Skeletal muscle satellite cell (primary cell): ENCODE measurements around the gene KNG1.
"Not testable (repeated sequence)": the region's sequence is repeated elsewhere in the genome, so short reads cannot be mapped to it uniquely, and the experiment has no call there.

ENCODE experiments used
- H3K27me3 ChIP-seq: 2 replicates; pipeline ENCODE4 v1.7.0; 2013; ENCODE audit warnings: low read length; ENCODE audit not compliant: control insufficient read depth, insufficient read depth
- H3K36me3 ChIP-seq: 2 replicates; pipeline ENCODE4 v1.7.0; 2013; ENCODE audit warnings: mild to moderate bottlenecking, control low read depth, low read length; ENCODE audit not compliant: insufficient read depth
- H3K4me1 ChIP-seq: 2 replicates; pipeline ENCODE4 v1.7.0; 2013; ENCODE audit warnings: low read length; ENCODE audit not compliant: control insufficient read depth, insufficient read depth
- H3K4me2 ChIP-seq: 2 replicates; pipeline ENCODE4 v1.7.0; 2013; ENCODE audit warnings: mild to moderate bottlenecking, low read length
- H3K4me3 ChIP-seq: 2 replicates; pipeline ENCODE4 v1.7.0; 2013; ENCODE audit warnings: low read length
- H3K9ac ChIP-seq: 2 replicates; pipeline ENCODE4 v1.7.0; 2013; ENCODE audit warnings: mild to moderate bottlenecking, low read depth, low read length, moderate library complexity
- H3K9me3 ChIP-seq: replicated peaks from 2 replicates; pipeline ENCODE4 v1.7.0; 2013; ENCODE audit warnings: mild to moderate bottlenecking, control low read depth, low read length

The KNG1 gene

GRCh38 chr3:186690304-186690703 is 26.9 kb upstream of the KNG1 start:
- not testable (repeated sequence) for H3K27me3 ChIP-seq, H3K4me3 ChIP-seq, H3K36me3 ChIP-seq, H3K9ac ChIP-seq, H3K4me2 ChIP-seq, H3K4me1 ChIP-seq, H3K9me3 ChIP-seq

- no peak overlapping the region for H3K9ac ChIP-seq
Observed at GRCh38 chr3:186691676-186692075, 25.5 kb upstream of the KNG1 start.

GRCh38 chr3:186693843-186694242 is 23.3 kb upstream of the KNG1 start:
- Histone ChIP-seq H3K36me3 (no peaks in the 10 kb centered on the region), H3K4me2 (no peak overlapping the region), H3K9me3 (no peaks in the 10 kb centered on the region), H3K4me1 (no peaks in the 10 kb centered on the region), H3K9ac (no peak overlapping the region), H3K4me3 (no peak overlapping the region), H3K27me3 (peaks cover 3% of the 10 kb centered on the region)

More at GRCh38 chr3:186691676-186692075, 25.5 kb upstream of the KNG1 start:
- Histone ChIP-seq H3K4me2 (no peak overlapping the region), H3K36me3 (no peaks in the 10 kb centered on the region), H3K4me3 (no peak overlapping the region), H3K4me1 (no peaks in the 10 kb centered on the region), H3K27me3 (peaks cover 3% of the 10 kb centered on the region), H3K9me3 (no peaks in the 10 kb centered on the region)

- Histone ChIP-seq H3K4me1 (no peaks in the 10 kb centered on the region), H3K9me3 (no peaks in the 10 kb centered on the region), H3K36me3 (no peaks in the 10 kb centered on the region), H3K4me2 (no peak overlapping the region), H3K4me3 (no peak overlapping the region), H3K9ac (no peak overlapping the region), H3K27me3 (peaks cover 3% of the 10 kb centered on the region)
Observed at GRCh38 chr3:186694288-186695032, 22.7 kb upstream of the KNG1 start.

- no peak overlapping the region for H3K9ac ChIP-seq
- H3K4me2 ChIP-seq = no peak overlapping the region
- no peaks in the 10 kb centered on the region for H3K4me1 ChIP-seq
- H3K27me3 ChIP-seq = peaks cover 3% of the 10 kb centered on the region
- H3K9me3 ChIP-seq = no peaks in the 10 kb centered on the region
- H3K36me3 ChIP-seq = no peaks in the 10 kb centered on the region
- H3K4me3 ChIP-seq = no peak overlapping the region
Observed at GRCh38 chr3:186696522-186696921, 20.6 kb upstream of the KNG1 start.

- Histone ChIP-seq H3K9me3 (no peaks in the 10 kb centered on the region), H3K4me2 (no peak overlapping the region), H3K36me3 (no peaks in the 10 kb centered on the region), H3K27me3 (peaks cover 3% of the 10 kb centered on the region), H3K4me1 (no peaks in the 10 kb centered on the region), H3K4me3 (no peak overlapping the region), H3K9ac (no peak overlapping the region)
Observed at GRCh38 chr3:186697510-186697909, 19.6 kb upstream of the KNG1 start.

GRCh38 chr3:186700267-186700666 is 16.9 kb upstream of the KNG1 start:
- Histone ChIP-seq H3K9ac (no peak overlapping the region), H3K27me3 (peaks cover 3% of the 10 kb centered on the region), H3K9me3 (no peaks in the 10 kb centered on the region), H3K36me3 (no peaks in the 10 kb centered on the region), H3K4me2 (no peak overlapping the region), H3K4me1 (no peaks in the 10 kb centered on the region), H3K4me3 (no peak overlapping the region)

GRCh38 chr3:186702451-186702850 is 14.7 kb upstream of the KNG1 start:
- H3K4me1 ChIP-seq, H3K27me3 ChIP-seq, H3K36me3 ChIP-seq, H3K4me3 ChIP-seq, H3K4me2 ChIP-seq, H3K9me3 ChIP-seq, H3K9ac ChIP-seq: not testable (repeated sequence)

- Histone ChIP-seq H3K4me3 (no peak overlapping the region), H3K4me1 (no peaks in the 10 kb centered on the region), H3K9me3 (no peaks in the 10 kb centered on the region), H3K9ac (no peak overlapping the region), H3K27me3 (peaks cover 17% of the 10 kb centered on the region), H3K4me2 (no peak overlapping the region), H3K36me3 (no peaks in the 10 kb centered on the region)
Observed at GRCh38 chr3:186705882-186706780, 11.0 kb upstream of the KNG1 start.

GRCh38 chr3:186708983-186709679 is 8.0 kb upstream of the KNG1 start:
- no peak overlapping the region for H3K4me2 ChIP-seq
- no peaks in the 10 kb centered on the region for H3K36me3 ChIP-seq
- H3K27me3 ChIP-seq = peaks cover 31% of the 10 kb centered on the region
- no peak overlapping the region for H3K4me3 ChIP-seq
- no peaks in the 10 kb centered on the region for H3K9me3 ChIP-seq
- no peaks in the 10 kb centered on the region for H3K4me1 ChIP-seq
- H3K9ac ChIP-seq = no peak overlapping the region

GRCh38 chr3:186710694-186711093 is 6.5 kb upstream of the KNG1 start:
- H3K4me3 ChIP-seq, H3K9ac ChIP-seq, H3K9me3 ChIP-seq, H3K4me1 ChIP-seq, H3K4me2 ChIP-seq, H3K36me3 ChIP-seq: not testable (repeated sequence)
- peaks cover 34% of the 10 kb centered on the region for H3K27me3 ChIP-seq
